GM19372 (cell line): ENCODE results near the gene SP8.
"Not testable (repeated sequence)": the region's sequence is repeated elsewhere in the genome, so short reads cannot be mapped to it uniquely, and the experiment has no call there.

Source experiments
- ATAC-seq: cut with Tn5 transposase; IDR thresholded peaks from one replicate; pipeline ENCODE4 v1.9.1; 2021; ENCODE audit warnings: mild to moderate bottlenecking, low read depth, moderate library complexity; ENCODE audit not compliant: unreplicated experiment

SP8 gene

DNA sequence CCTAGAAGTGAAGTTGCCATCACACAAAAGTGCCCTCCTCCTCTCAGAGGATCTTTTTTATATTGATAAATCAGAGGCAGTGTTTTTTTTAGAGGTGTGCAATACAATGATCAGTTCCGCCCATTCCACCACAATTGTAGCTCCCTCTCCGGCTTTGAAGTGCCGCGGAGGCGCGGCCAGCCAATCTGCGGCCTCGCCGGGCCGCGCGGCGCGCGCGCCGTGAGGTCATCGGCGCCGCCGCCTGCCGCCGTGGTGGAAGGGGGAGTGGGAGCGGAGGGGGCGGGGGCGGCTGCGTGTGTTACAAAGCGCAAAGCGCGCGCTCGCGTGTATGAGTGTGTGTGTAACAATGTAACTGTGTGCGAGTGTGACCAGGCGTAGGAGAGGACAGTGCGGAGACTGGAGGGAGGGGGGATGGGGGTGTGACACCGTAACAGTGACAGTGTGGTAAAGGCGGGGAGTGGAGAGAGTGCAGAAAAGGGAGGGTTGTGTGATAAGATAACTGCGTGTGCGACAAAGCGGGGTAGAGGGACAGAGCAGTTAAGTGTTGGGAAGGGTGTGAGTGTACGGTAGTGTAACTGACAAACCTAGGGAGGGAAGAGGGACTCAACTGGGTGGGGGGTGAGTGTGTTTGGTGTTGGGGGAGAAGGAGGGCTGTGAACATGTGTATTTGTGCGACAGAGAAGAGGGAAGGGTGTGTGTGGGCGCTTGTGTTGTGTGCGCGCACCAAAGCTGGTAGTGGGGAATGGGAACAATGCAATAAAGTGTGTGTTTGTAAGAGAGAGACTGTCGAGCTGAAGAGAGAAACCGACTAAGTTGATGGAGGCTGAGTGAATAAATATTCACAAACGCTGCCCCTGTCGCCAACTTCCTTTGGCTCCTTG lies at the start of gene SP8:
SP8 (minus strand) TSS at position 108 of the 881 bp plus-strand sequence; CDS start at position 20, 88 bp downstream.
- no peak for ATAC-seq

DNA sequence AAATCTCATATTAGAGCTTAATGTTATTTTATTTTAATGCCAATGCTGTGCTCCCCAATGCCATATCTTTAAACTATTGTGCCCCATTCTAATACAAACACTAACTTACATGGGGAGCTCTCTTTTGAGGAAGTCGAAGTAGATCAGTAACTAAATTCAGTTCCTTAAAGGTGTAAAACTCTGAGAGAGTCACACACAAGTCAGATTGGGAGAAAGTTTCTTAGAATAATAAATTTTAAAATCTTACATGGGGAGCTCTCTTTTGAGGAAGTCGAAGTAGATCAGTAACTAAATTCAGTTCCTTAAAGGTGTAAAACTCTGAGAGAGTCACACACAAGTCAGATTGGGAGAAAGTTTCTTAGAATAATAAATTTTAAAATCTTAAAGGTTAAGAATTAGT lies 49.7 kb upstream of the SP8 start:
- peak; percentile 67 for ATAC-seq

DNA sequence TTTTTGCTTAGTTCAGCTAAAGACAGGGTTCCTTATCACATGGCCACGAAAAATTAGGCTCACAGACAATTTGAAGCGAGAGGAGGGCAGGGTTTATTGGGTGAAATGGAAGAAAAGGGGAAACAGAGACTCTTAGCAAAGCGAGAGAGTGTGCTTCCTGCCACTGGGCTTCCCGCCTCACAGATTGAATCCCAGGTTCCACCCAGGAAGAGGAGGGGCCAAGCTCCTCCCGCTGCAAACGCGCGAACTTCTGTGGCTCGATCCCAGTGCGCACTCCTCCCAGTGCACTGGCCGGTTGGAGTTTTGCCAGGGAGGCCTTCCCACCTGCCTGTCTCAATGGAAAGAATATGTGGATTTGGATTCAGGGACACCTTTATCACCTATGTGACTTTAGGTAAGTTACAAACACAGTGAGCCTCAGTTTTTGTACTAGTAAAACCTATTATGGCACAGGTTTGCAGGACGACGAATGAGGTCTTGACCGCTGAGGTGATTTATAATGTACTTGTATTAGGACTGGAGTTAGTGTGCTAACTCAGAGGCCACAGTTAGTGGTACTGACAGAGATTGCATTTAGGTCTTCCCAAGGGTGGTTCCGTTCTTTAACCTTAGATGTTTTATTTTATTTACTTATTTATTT lies 48.5 kb upstream of the SP8 start:
- ATAC-seq = no peak

DNA sequence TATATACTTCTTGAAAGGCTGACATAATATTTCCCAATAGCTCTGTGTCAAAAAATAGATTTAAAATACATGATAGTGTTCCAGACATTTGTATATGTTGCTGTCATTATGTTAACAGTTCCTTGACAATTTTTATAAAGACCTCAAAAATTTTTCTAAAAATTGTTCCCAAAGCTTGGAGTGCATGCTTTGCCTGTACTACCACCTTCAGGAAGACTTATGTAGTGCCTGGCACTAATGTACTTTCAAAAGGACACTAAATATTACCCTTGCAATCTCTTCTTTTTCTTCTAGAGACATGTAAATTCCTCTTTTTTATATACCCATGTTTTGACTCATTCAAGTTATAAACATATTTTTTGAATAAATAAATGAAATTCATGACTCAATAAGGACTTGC lies 48.0 kb upstream of the SP8 start:
- ATAC-seq = no peak

DNA sequence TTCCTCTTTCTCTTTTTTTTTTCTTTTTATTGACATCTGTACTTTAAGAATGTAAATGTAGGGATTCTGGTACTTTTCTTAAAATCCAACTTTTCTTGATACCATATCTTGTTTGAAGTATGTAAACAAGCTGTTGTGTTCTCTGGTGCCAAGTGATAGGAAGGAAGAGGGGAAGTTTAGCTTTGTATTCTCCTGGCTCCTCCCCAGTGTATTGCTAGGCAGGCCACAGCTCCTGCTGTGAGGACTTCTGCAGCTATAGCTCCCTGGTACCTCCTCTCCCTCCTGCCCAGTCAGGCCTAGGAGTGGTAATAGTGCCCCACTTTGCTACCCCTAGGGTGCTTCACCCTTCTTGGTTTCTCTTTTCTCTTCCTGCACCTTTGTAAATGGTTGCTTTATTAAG lies 45.3 kb upstream of the SP8 start:
- ATAC-seq = no peak

DNA sequence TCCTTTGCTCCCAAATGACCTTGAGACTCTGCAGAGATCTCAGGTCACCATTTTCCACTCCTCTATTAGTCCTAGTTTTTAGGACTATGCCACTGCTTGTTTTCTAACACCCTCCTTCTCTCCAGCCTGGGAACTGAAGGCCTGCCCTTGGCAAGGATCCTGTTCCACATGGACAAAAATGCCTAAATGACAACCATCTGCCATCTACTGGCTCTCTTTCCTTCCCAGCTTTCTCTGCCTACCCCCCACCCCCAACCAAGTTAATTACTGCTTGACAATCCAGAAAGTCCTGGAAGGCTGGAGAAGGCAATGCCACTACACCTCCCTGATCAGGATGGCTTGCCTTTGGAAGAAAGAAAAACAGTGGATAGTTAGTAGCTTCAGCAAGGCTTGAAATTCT lies 44.8 kb upstream of the SP8 start:
- no peak for ATAC-seq

DNA sequence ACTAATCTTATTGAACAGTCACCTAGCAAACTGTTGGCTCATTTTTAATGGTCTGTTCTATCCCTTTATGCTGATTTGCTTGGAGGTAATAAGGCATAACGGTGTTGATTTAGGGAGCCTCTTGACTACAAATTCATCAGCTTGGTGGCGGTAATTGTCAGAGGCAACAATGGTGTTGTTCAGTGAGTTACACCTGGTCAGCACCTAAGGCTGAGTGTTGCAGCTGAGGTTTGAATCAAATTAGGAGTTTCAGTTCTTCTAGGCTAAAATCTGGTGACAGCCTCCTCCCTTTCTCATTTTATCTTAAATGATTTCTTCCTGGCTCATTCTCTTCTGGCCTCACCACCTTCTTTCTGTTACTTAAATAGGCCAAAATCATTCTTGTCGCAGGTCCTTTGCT lies 42.3 kb upstream of the SP8 start:
- no peak for ATAC-seq

DNA sequence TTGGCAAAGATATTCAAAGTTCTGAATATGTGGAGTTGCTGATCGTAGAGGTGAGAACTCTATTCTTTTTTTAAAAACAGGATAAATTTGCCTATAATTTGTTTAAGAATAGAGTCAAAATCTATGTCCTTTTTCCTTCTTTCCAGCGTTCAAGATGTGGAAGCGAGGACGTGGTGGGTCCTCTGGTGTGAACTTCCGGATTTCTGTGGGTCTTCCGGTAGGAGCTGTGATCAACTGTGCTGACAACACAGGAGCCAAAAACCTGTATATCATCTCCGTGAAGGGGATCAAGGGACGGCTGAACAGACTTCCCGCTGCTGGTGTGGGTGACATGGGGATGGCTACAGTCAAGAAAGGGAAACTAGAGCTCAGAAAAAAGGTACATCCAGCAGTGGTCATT lies 40.5 kb upstream of the SP8 start:
- ATAC-seq = no peak

DNA sequence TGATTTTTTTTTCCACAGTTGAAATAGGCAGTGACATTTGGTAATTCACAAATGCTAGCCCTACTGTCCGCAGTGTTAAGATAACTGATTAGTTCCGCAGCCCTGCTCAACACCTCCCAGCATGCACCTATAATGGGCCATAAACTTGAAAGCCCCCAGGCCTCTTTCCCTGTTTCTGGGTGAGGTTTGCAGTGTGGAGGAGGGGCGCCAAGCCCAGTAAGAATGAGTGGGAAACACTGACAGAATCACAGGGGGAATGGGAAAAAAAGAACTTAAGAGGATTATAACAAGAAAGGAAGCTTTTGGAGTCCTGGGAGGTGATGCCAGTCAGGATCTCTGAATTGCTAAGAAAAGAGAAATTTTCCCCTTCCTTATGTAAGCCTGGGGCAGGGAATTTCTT lies 39.6 kb upstream of the SP8 start:
- ATAC-seq = no peak

DNA sequence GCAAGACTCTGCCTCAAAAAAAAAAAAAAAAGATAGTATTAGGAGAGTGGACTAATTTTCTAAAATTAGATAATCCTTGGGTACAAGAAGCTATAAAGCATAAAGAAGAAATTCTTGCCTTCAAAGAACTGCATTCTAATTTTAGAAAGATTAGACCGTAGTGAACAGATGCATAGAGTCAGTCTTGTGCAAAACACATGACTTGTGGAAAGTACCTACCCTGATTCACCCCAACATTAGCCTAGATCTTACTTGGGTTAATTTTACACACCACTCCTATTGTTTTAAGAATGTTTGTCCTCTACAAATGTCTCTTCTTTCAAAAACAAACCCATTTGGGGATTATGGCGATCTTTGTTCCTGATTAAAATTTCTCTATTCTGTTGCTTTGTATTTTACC lies 38.9 kb upstream of the SP8 start:
- ATAC-seq = no peak

DNA sequence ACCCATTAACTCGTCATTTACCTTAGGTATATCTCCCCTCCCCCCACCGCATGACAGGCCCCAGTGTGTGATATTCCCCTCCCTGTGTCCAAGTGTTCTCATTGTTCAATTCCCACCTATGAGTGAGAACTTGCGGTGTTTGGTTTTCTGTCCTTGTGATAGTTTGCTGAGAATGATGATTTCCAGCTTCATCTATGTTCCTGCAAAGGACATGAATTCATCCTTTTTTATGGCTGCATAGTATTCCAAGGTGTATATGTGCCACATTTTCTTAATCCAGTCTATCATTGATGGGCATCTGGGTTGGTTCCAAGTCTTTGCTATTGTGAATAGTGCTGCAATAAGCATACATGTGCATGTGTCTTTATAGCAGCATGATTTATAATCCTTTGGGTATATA lies 34.7 kb upstream of the SP8 start:
- ATAC-seq = not testable (repeated sequence)

DNA sequence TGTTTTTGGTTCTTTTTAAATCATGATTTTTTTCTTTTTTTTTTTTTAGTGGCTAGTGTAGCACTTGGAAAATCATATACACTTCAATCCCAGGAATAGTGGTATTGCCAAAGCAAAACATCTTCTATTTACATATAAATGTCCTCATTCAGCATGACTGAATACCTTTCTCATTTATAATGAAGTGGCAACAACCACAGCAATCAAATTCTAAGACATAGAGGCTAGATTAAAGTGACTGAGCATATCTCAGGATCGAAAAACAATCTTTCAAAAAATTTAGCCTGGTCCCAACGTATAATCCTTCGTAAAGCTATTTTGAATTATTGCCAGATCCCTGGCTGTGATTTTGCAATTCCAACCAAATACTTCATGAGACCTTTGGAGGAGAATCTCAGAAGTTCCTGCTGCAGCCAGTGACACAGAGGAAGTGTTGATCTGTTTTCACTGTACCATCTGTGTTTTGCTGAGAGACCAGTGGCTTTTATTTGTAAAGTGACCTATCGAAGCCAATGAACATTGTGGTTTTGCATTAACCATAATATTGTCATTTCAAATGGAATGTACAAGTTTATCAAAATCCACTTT lies 29.8 kb upstream of the SP8 start:
- no peak for ATAC-seq

DNA sequence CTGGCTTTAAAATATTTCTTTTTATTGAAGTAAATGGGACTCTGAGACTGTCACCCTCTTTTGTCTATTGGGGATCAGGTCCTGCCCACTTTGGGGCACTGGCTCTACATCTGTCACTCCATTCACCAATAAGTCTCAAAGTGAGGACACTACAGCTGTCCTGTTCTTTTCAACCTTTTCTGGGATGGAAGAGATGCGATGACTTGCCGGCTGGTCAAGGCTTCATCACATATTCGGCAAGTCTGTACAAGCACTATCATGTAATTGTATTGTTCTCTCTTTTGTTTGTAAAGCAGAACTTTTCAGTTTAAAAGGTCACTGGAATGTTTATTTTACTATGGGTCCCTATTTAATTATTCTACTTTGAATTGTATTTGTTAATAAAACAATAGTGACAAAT lies 17.7 kb upstream of the SP8 start:
- no peak for ATAC-seq

DNA sequence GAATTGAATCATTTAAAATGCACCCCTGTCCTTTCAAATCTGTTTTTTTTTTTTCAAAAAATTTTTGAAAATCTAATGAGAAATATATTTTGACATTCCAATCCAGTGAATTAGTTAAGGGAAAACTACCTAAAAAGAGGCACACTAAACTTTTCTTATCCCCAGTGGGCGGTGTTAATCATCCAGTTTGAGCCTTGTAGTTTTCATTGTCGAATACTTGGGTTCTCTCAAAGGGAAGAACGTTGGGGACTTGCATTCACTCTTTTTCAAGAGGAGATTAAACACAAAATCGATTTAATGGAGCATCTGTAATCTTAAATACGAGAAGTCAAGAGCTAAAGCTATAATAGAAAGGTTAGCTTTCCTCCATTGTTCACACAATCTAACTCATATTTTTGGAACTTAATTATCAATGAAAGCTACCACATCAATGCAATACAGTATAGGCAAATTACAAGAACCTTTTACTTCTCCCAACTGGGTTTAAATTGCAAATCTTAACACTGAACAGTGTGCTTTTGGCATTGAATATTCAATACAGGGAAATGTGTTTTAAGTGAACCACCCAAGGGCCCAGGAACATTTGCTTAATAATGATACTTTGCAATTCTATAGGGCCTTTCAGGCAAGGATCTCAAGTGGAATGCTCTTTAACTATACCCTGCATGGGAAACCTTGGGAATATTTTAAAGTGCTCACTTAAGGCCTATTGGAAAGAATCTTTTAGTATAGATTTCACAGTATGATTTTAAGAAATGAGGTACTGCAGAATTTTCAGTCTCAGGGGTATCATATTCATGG lies 13.1 kb upstream of the SP8 start:
- ATAC-seq = no peak

DNA sequence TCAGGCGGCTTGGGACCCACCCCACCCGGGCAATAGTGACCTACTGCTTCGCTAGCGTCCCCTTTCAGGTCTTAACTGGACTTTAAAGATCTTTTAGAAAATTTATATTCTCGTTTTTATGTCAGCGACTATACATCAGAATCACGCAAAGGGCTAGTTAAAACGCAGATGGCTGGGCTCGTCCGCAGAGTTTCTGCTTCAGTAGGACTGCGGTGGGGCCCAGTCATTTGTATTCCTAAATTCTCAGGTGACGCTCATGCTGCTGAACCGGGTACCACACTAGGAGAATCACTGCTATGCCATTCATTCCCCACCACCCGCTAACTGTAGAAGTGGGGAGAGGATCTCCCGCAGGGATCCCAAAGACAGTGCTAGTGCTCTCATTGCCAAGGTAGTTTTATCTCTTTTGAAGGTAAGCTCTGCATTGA lies 12.0 kb upstream of the SP8 start:
- ATAC-seq = no peak

DNA sequence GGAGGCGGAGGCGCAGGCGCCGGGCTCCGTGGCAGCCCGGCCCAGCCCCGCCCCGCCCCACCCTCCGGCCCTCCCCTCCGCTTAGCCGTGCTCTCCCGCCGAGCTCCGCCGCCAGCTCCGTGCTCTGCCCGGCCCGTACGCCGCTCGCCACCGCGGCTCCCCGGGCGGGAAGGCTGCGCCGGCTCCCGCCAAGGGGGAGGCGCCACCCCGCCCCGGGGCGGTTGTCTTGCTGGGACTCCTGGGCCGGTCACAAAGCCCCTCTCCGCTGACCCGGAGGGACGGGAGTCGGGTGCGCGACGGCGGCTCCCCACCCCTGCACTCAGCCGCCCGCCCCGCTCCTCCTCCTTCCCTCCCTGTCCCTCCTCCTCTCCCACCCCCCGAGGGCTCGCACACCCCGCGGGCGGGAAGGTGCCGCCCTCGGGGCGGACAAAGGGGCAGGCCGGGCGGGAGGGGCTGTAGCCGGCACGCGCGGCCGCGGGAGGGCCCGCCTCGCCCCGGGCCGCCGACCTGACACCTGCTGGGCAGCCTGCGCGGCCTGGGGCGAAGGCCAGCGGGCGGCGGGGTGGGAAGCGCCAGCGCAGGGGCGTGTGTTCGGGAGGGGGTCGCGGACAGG lies 11.5 kb upstream of the SP8 start:
- ATAC-seq = peak; percentile 84

DNA sequence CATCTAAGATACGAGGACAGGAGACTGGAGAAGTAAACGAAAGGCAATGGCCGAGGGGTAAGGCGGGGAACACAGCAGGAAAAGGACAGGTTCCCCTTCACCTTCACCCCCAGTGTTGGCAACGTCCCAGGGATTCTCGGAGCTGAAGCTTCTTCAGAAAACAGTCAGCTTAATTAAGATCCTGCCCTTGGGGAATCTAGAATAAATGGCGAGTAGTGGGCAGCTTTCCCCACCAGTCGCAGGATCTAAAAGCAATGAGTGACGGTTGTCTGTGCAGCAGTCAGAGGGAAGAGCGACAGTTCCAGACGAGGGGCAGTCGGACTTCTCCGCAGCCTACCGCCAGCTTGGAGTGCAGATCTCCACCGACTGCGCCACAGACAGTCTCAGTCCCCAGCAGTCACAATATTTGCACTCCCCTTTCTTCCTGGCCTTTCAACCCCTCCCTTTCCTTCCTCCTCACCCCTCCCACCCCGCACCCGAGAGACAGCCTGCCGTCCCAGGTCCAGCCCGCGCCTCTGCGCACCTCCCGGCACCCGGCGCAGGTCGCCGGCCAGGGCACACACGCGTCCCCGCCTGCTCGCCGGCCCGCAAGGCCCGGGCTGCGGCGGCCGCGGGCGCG lies 10.9 kb upstream of the SP8 start:
- ATAC-seq = peak; percentile 53

DNA sequence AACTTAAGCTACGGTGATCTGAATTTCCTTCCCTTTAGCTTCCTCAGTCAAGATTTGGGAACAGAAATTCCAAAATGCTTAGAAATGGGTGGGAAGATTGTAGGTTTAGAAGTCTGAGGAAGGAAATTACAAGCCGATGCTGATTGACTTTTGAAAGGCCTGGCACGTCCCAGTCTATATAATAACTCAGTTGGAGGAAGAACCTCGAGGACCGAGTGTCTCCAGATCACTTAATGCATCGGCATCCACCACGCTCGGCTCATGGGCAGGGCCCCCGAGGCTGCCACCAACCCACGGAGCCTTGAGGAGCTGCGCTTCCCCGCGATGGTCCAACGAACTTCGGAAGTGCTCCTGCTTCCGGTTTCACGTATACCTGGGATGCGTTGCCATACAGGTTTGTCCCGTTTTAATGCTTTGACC lies 10.4 kb upstream of the SP8 start:
- ATAC-seq = no peak

DNA sequence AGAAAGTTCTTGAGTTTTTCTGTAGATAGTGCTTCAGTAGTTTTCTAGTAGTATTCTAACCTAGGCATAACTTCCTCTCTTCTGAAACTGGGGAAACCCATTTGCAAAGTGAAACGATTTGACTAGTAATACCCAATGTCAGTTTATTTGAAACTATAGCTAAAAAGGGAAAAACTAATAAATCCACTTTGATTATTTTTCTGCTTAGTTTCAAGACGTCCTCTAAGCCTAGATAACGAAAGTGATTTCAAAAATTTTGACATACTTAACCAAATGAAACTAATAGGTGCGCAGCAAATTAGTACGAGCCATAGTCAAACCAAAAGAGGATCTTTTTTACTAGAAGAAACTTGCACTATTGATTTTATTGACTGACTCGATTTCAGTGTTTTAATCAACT lies 9.8 kb upstream of the SP8 start:
- no peak for ATAC-seq

DNA sequence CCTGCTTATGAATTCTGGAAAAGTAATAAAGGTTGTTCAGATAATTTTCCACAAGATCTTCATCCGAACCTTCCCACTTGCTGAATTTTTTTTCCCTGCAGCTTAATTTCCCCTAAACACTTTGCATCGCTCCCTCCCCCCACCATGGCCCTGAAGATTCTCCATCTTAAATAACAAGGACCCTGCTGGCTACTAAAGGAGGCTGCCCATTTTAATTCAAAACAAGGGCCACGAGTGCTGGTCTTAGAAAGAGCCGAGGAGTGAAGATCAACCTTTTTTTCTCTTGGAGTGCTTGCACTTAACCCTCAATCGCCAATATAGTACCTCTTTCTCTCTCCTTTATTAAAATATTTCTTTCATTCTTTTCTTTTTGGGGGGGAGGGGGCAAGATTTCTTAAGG lies 9.2 kb upstream of the SP8 start:
- ATAC-seq = no peak
